Epithelial cell of prostate (primary cell): ENCODE data around the gene NINJ2.

Experiments used
- DNase-seq: peaks from one replicate; pipeline ENCODE4 v3.0.0-alpha.2; 2011; ENCODE audit warnings: low read depth, low spot score
- H3K27ac ChIP-seq: fragments of 450-650 bp; 2 replicates; pipeline ENCODE4 v1.5.1; 2017; ENCODE audit warnings: mild to moderate bottlenecking

The NINJ2 gene

DNA sequence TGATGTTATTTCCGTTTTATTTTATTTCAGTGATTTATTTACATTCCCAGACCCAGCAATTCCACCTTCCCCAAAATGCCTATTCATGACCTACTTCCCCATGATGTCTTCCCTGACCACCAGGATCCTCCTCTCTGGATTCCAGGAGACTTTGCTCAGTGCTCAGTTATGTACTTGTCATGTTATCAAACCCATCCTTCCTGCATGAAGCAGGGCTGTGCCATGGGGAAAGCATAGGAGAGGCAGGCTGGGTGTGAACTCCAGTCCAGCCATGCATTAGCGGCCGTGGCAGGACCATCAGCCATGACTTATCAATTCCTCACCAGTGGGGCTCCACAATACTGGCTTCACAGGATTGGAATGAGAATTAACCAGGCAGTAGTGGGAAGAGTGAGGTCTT, 145.7 kb downstream of the NINJ2 start:
- no peak for DNase-seq
- H3K27ac ChIP-seq = no peak overlapping the region
